AG09319 (cell line): Measurements from ENCODE around the gene MYH7B.

Source experiments
- DNase-seq: peaks from one replicate; pipeline ENCODE4 v3.0.0-alpha.2; 2010; ENCODE audit warnings: low read depth; ENCODE audit errors: extremely low read depth
- TF ChIP-seq, protein P1 (sequence below): IDR thresholded peaks from 2 replicates; pipeline ENCODE4 v1.5.1; 2011; ENCODE audit warnings: low read depth, mild to moderate bottlenecking, inconsistent platforms, low read length, moderate library complexity

Gene MYH7B

DNA sequence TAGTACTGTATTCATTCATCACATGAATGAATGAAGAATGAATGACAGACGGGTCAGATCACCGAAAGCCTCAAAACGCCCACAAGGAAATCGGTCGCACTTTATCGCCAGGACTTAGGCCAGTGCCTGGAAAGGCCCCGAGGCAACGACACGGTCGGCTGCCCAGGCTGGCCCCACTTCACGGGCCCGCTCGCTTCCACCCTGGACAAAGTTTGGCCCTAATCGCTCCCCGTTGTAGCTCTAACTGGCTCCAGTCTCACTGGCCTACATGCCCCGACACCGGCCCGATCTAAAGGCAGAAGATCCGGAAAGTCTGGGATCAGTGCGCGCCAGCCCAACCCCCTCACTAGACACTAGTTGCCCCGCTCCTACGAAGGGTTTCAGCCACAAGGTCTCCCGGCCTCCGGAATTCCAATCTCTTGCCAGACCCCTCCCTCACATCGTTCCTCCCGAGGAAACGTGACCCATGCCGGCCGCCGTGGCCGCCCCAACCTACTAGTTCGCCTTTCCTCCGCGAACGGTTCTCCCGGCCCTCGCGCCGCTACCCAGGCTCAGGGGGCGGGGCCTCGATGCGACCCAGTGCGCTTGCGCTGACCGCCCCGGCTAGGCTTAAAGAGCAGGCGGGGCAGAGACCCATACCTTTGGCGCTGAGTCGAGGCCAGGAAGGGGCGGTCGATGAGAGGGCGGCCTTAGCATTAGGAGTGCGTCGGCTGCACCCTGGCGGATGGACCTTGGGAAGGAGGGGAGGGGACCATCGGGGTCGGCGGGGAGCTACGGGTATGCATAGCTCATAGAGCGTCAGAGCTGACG is at the start of gene MYH7B, which contains the start of gene GSS:
Gene MYH7B, plus strand, starts transcription at position 638 of the 810 bp plus-strand sequence. CDS start 22,138 bp downstream, outside the sequence.
Gene GSS, minus strand, starts transcription at position 576 of the 810 bp plus-strand sequence. CDS start 3,954 bp downstream, outside the sequence.
- TF ChIP-seq, protein P1, sequence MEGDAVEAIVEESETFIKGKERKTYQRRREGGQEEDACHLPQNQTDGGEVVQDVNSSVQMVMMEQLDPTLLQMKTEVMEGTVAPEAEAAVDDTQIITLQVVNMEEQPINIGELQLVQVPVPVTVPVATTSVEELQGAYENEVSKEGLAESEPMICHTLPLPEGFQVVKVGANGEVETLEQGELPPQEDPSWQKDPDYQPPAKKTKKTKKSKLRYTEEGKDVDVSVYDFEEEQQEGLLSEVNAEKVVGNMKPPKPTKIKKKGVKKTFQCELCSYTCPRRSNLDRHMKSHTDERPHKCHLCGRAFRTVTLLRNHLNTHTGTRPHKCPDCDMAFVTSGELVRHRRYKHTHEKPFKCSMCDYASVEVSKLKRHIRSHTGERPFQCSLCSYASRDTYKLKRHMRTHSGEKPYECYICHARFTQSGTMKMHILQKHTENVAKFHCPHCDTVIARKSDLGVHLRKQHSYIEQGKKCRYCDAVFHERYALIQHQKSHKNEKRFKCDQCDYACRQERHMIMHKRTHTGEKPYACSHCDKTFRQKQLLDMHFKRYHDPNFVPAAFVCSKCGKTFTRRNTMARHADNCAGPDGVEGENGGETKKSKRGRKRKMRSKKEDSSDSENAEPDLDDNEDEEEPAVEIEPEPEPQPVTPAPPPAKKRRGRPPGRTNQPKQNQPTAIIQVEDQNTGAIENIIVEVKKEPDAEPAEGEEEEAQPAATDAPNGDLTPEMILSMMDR: peak; percentile 50
- peak; percentile 88 for DNase-seq

DNA sequence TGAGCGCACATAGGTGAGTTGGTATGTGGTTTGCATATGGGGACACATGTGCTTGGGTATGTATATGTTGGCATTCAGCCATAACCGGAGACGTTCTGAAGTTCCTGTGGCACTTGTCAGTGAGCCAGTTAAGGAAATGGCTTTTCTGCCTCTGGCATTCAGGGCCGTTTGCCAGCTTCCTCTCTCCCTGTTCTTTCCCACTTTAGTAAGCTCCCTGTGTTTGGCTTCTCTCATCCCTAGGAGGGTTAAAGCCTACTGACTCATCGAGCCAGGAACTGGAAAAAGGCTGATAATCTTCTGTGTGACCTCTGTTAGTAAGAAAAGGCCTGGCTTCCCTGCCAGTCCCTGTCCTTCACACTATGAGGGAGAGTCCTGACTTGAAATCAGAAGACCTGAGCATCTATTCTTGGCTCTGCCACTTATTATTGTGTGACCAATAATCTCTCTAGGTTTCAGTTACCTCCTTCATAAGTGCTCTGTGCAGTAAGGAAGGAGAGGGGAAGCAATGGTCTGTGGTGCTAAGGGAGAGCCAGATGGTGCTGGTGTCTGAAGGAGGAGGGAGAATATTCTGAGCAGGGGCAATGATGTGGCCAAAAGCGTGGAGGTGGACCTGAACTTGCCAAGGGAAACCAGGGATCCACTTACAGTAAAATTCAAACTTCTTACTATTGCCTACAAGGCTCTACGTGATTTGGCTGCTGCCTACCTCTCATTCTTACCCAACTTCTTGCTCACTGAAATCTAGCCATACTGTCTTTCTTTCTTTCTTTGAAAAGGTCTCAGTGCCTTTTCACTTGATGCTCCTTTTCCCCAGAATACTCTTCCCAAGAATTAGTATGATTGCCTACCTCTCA is 47.8 kb upstream of the MYH7B start:
- DNase-seq: peak; percentile 48

DNA sequence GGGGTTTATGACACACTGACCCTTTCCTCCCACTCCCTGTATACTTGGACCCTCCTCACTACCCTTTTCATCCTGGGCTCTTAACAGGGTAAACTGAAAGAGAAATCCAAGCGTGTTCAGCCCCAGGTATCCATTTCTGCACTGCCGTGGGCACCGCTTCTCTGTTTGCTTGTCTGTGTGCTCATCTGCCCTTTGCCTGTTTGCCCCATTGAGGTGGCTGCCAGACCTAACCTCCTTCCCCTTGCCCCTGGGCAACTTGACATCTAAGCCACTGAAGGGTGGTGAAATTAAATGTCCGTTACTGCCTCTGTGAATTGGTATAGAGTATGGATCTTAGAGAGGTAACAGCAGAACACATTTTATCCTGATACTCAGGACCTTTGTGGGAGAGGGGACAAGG is 40.5 kb upstream of the MYH7B start:
- TF ChIP-seq, protein P1: no peak
- no peak for DNase-seq

More for the DNA sequence above, 47.8 kb upstream of the MYH7B start:
- TF ChIP-seq, protein P1: no peak

DNA sequence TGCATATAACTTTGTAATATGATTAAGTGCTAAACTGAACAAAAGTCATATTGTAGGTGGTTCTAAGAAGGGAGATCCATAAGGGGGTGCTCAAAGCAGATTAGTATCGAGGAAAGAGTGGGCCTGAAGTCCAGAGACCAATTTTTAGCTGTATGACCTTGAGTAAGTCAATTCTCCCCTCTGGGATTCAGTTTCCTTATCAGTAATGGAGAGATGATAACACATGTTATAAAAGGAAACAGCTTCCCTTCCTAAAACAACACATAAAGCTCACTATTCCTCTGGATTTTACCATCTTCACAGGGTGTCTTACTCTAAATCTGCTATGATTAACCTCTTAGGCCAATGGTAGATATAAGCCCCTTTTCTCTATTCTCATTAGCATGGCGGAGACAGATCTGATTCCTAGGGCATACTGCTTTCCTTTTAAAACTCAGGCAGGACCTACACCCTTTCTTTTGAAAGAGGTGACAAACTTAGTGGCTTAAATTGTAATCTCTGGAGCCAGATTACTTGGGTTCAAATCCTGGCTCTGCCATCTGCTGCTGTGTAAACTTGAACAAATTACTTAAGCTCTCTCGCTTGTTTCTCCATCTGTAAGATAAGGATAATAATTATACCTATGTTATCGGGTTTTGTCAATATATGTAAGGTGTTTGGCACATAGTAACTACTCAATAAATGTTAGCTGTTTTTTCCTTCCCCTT is 39.8 kb upstream of the MYH7B start:
- TF ChIP-seq, protein P1: no peak
- DNase-seq: no peak

DNA sequence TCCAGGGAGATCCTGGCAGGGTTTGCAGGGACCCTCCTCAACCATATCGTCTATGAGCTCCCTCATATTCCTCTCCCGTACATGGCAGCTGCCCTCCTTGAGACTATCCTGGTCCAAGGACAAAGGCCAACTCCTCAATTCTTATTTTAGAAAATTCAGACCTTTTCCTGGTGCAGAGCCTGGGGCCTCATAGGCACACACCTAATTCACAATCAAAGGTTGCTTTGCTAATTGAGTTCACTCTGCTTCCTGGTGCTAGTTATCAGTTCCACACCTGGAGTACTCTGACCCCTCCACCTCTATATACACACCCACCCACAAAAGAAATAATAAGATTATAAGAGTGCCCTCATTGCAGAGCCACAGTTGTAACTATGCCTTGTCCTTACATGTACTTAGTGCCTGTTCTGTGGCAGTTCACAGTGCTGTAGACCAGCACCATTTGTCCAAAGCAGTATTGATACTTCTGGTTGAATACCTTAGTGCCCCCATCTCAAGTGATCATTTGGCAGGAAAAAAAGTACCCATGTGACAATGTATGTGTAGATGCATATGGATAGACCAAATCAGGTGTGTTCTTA is 38.8 kb upstream of the MYH7B start:
- DNase-seq: no peak
- TF ChIP-seq, protein P1: no peak

DNA sequence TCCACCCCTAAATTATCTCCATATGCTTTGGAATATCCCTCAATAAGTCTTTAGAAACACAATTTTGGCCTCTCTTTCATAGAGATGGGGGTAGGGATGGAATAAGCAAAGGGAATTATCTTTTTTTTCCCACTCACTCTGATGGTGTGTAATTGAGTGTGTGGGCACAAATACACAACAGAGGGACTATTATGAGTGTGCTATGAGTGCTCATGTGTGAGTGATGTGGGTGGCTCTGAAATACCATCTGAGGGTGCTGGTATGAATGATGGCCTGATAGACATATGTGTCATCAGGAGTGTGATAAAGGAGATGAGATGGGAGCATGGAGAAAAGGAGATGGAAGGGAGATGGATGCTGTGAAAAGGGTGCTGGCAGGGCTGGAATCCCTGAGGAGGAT is 35.6 kb upstream of the MYH7B start:
- TF ChIP-seq, protein P1: no peak
- DNase-seq: no peak
